Measurements from ENCODE around the gene ETV3. TPM values are rescaled to one million over a fixed set of nuclear protein-coding genes. Genes with fewer than 3 reads are reported as not detected.
A peak's percentile ranks its signal among the peaks of the same experiment; 100 is the strongest.

The ETV3 gene
- total RNA-seq, 1 donor from 2014 or later = 9.6 TPM

- intact Hi-C loops (cut with DNase I) = no loop called here
- no peaks in the 10 kb centered on the region for H3K9me3 ChIP-seq
- no peak for TF ChIP-seq CTCF (IDR thresholded peaks at IDR 0.05)
Measured at GRCh38 chr1:157152510-157152909, 14.3 kb upstream of the ETV3 start.

DNA sequence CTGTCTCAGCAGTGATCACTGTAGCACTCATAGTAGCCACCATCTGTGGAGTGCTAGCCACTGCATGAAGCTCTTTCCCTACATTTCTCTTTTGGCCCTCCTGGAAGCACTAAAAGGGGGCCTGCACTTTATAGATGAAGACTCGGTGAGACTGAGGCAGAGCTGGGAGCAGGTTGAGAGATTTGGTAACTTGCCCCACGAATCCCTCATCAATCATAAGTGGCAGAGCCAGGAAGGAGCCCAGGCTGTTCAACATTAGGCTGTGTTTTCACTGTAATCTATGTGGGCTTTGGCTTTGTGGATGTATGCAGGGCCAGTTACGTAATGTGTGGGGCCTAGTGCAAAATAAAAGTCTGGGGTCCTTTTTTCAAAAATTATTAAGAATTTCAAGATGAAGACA lies 13.3 kb upstream of the ETV3 start:
- intact Hi-C loops (cut with DNase I) = no loop called here
- Histone ChIP-seq H3K4me1 (peaks cover 0 to 7% of the 10 kb centered on the region in 2 donors), H3K9me3 (no peaks in the 10 kb centered on the region), H3K27me3 (no peaks in the 10 kb centered on the region), H3K27ac (no peak overlapping the region), H3K36me3 (no peaks in the 10 kb centered on the region), H3K4me3 (no peak overlapping the region)
- TF ChIP-seq CTCF (IDR thresholded peaks at IDR 0.05) = no peak
- DNase-seq (ENCODE audit: low spot score in 2 of 2) = no peak

More at GRCh38 chr1:157152510-157152909, 14.3 kb upstream of the ETV3 start:
- Histone ChIP-seq H3K27me3 (no peaks in the 10 kb centered on the region), H3K4me3 (no peak overlapping the region), H3K27ac (no peak overlapping the region), H3K36me3 (no peaks in the 10 kb centered on the region), H3K4me1 (peaks cover 0 to 7% of the 10 kb centered on the region in 2 donors)
- DNase-seq (ENCODE audit: low spot score in 2 of 2) = no peak

- H3K4me1 ChIP-seq = peaks cover 0 to 6% of the 10 kb centered on the region in 2 donors
- no peak overlapping the region for H3K4me3 ChIP-seq
- intact Hi-C loops (cut with DNase I) = no loop called here
- H3K9me3 ChIP-seq = no peaks in the 10 kb centered on the region
- DNase-seq (ENCODE audit: low spot score in 2 of 2) = no peak
- H3K27ac ChIP-seq = no peak overlapping the region
- no peaks in the 10 kb centered on the region for H3K27me3 ChIP-seq
- TF ChIP-seq CTCF (IDR thresholded peaks at IDR 0.05) = no peak
- no peaks in the 10 kb centered on the region for H3K36me3 ChIP-seq
Measured at GRCh38 chr1:157151073-157151472, 12.9 kb upstream of the ETV3 start.

DNA sequence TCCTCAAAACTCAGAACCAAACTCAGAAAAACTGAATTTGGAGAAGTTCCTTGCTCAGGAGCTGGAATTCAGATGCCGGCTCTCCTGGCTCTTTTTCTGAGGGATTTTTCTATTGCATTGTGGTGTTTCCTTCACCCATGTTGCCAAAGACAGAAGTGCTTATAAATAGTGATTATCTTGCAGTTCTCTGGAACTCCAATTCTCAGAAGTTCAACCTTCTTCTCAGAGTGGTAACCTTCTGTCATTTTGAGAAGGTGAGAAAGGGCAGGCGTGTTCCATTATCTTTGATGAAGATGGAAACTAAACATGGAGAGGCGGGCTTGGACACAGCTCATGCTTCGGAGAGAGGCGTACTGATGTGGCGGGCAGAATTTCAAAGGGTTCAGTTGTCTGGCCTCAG lies 12.4 kb upstream of the ETV3 start:
- no peak overlapping the region for H3K4me3 ChIP-seq
- H3K27ac ChIP-seq = no peak overlapping the region
- no peaks in the 10 kb centered on the region for H3K9me3 ChIP-seq
- H3K4me1 ChIP-seq = peaks cover 0 to 2% of the 10 kb centered on the region in 2 donors
- no peaks in the 10 kb centered on the region for H3K36me3 ChIP-seq
- DNase-seq (ENCODE audit: low spot score in 2 of 2) = no peak
- intact Hi-C loops (cut with DNase I) = no loop called here
- H3K27me3 ChIP-seq = no peaks in the 10 kb centered on the region
- TF ChIP-seq CTCF (IDR thresholded peaks at IDR 0.05) = no peak

DNA sequence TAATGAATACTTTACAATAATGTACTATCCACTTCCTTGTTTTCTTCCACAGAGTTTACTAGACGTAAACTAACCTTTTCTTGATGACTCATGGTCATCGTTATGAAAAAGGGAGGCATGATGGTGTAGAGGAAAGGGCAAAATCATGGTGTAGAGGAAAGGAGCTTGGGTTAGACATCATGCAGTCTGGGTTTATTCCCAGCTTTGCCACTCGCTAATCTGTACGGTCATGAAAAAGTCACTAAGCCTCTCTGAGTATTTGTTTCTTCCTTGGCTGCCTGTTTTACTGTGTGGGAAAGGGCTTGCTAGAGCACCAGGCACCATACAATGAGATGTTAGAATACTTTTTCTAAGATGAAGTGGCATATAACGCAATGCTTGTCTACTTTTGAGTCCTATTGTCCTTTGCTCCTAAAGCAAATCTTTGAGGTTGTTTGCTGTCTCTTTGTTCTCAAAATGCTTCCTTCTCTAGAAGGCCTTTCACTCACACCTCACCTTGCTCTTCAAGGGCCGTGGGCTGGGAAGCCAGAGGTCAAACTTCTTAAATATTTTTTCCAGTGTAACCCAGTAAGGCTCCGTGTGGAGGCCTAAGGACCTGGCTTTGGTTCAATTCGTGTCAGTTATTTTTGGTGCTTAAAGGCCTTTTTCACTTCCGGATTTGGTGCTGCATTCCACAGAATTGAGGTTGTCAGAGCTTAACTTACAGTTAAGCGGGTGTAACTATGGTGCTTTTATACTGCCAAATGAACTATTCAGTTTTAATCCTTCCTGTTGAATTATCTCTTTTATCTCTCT lies 9.9 kb upstream of the ETV3 start:
- H3K27ac ChIP-seq = peak overlapping the region in 1 of 2 donors; percentile 11
- intact Hi-C loops (cut with DNase I) = no loop called here

More for the DNA sequence above, 9.9 kb upstream of the ETV3 start:
- no peak for TF ChIP-seq CTCF (IDR thresholded peaks at IDR 0.05)
- no peaks in the 10 kb centered on the region for H3K36me3 ChIP-seq
- H3K9me3 ChIP-seq = no peaks in the 10 kb centered on the region
- no peaks in the 10 kb centered on the region for H3K4me1 ChIP-seq
- DNase-seq (ENCODE audit: low spot score in 2 of 2) = no peak
- no peaks in the 10 kb centered on the region for H3K27me3 ChIP-seq
- no peak overlapping the region for H3K4me3 ChIP-seq

Measured in ascending aorta (tissue), 2 donors.